Tibial nerve (tissue), 4 donors: ENCODE data around the gene GABRR2.

Source experiments
- EP300 ChIP-seq, 2 donors: sonication (generic); formaldehyde crosslinking; IDR thresholded peaks; one replicate each; pipeline ENCODE4 v1.6.1; 2017; ENCODE audit warnings: antibody characterized with exemption in 2 of 2, mild to moderate bottlenecking in 1 of 2
- TF ChIP-seq, protein P1 (sequence below), 5 experiments: fragments of 200-600 bp in 3 of 5; fragments of 450-650 bp in 2 of 5; sonication (generic) in 3 of 5; IDR thresholded peaks; one replicate each; pipeline ENCODE4 v1.5.1; 2016 to 2019; ENCODE audit warnings: antibody characterized with exemption in 5 of 5, mild to moderate bottlenecking in 3 of 5, moderate library complexity in 2 of 5

DNA sequence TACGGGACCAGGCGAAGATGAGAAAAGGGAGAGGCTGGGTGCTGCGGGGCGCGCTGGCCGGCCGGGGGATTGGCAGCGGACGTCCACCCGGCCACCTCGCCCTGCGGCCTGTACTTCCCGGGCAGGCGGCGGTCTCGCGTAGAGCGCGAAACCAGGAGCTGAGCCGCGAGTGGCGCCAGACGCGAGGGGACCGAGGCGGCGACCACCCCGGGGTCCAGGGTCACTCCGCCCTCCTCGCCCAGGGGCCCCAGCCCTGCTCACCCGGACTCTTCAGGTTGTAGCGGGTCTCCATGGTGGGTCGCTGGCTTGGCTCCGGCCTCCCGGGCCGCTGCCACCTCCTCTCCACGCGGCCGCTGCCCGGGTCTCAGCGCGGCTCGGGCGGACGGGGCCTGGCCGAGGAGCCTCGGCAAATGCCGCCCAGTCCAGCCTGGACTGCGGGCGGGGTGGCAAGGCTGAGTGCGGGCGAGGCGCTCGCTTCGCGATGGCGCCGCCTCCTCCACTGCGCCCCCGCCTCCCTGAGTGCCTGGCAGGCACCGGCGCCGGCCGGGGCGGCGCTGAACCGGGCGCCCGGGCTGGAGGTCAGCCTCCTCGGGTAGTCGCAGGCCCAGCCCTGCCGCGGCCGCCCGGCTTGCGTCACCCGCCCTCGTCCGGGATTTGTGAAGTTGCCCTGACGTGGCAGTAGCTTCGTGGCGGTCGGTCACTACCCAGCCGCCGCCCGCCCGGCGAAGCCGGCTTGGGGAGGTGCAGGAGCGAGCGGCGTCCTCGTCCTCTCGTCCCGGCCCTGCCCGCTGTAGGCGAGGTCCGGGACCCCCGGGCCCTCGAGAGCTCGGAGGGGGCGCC, 37.4 kb upstream of the GABRR2 start, which contains the start of gene UBE2J1:
- TF ChIP-seq, protein P1, sequence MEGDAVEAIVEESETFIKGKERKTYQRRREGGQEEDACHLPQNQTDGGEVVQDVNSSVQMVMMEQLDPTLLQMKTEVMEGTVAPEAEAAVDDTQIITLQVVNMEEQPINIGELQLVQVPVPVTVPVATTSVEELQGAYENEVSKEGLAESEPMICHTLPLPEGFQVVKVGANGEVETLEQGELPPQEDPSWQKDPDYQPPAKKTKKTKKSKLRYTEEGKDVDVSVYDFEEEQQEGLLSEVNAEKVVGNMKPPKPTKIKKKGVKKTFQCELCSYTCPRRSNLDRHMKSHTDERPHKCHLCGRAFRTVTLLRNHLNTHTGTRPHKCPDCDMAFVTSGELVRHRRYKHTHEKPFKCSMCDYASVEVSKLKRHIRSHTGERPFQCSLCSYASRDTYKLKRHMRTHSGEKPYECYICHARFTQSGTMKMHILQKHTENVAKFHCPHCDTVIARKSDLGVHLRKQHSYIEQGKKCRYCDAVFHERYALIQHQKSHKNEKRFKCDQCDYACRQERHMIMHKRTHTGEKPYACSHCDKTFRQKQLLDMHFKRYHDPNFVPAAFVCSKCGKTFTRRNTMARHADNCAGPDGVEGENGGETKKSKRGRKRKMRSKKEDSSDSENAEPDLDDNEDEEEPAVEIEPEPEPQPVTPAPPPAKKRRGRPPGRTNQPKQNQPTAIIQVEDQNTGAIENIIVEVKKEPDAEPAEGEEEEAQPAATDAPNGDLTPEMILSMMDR (IDR thresholded peaks at IDR 0.05), result peak in 1 of 5 experiments; percentile 27
- TF ChIP-seq EP300 (IDR thresholded peaks at IDR 0.05), result peak in 1 of 2 donors; percentile 92
